NCI-H1048 (cell line): ENCODE results near the gene HPS6.

Experiments used
- DNase-seq: peaks from one replicate; lab custom pipeline; 2025; lab: John Stamatoyannopoulos, UW

HPS6 gene

DNA sequence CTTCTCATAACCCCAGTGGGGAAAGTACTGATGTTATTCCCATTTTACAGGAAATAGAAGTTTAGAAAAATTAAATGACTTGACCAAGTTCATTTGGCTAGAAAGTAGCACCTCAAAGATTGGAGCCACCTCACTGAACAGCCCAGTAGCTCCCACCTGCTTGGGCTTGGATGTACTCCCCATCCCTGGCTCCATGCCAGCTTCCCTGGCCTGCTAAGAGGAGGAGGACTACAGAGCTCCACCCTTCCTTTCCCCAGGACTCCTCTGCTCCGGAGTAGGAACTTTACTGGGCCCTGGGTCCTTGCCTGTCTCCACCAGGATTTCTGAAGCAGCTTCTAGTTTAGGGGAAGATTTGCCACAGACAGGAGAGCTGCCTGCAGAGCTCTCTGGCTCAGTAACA is 3.1 kb downstream of the HPS6 start:
- no peak for DNase-seq

DNA sequence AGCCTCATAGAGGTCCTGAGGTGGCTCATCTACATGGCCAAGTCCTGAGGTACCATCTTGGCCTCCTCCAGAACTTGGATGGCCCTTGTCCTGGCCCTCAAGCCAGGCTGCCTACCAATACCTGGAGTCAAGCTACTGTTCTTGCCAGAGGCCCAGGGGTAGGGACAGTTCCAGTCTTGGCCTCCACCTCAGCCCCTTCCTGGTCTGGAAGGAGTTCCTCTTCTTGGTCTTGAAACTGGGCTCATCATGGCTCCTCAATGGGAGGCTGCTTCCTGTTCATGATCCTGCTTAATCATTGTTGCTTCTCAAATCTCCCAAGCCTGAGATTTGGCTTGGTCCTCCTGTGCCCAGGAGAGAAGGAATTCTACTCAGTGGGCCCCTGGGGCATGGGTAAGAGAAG is 3.9 kb downstream of the HPS6 start:
- DNase-seq = no peak

DNA sequence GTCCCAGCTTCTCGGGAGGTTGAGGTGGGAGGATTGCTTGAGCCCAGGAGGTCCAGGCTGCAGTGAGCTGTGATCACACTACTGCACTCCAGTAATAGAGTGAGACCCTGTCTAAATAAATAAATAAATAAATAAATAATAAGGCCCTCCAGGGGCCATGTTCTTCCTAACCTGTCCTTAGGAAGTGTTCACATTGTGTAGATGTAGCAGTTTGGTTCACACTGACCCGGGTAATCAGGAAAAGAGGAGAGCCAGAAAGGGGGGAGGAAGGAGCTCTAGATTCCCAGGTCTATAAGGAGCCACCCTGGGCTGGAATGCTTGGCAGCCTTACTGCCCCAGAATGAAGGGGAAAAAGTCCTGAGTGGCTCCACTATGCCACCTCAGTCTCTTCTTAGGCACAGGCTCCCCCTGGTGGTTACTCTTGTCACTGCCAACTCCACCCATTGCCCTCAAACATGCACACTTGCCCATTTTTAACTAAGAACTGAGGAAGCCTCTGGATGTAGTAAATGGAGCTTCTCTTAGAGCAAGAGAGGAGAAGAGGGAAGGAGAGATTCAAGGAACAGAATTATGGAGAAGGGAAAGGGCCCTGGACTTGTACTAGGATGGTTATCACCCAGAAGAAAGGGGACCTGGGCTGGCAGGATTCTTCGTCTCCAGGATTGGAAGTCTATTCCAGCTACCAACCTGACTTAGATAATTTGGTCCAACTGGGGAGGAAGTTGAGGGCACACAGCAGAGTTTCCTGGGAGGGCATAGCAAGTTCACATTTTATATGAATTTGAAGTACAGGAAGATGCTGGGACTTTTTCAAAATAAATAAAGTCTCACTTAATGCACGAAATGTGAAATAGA is 7.8 kb downstream of the HPS6 start:
- peak; percentile 57 for DNase-seq

DNA sequence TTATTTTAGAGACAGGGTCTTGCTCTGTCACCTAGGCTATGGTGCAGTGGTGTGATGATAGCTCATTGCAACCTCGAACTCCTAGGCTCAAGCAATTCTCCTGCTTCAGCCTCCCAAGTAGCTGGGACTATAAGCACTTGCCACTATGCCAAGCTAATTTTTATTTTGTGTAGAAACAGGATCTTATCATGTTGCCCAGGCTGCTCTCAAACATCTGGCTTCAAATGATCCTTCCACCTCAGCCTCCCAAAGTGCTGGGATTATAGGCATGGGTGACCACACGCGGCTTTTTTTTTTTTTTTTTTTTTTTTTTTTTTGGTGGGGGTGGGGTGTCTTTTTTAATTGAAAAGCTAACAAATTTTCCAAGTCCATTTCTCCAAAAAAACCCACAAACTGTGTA is 18.4 kb downstream of the HPS6 start:
- no peak for DNase-seq

DNA sequence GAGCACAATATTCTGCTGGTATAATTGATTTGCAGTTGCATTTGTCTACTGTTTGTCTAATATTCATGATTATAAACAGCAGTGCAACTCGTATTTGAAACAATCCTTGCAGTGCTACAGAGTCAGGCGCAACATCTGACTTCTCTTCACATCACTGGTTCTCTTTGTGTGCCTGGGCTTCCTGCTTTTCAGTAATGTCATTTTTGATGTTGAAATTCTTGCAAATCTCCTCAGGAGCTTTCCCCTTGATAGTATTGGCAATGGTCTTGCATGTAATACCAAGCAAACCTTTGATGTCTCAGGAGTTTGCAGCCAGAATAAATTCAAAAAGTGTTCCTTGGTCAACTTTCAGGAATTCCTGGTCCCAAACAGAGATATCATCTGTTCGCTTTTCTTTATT is 20.2 kb downstream of the HPS6 start:
- no peak for DNase-seq

DNA sequence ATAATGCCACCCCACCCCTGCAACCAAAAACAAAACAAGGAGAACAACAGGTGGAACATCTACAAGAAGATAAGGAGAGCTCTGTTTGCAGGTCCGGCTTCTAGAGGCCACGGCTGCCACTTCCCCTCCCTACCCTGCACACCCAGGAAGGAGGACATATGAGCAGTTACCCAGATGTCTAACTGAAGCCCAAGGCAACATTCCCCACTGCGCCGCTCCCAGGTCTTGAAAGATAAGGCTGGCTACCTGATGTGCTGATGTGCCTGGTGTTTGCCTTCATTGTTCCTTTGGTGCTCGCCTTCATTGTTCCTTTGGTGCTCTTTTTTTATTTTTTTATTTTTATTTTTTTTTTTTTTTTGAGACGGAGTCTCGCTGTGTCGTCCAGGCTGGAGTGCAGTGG is 21.0 kb downstream of the HPS6 start:
- no peak for DNase-seq

DNA sequence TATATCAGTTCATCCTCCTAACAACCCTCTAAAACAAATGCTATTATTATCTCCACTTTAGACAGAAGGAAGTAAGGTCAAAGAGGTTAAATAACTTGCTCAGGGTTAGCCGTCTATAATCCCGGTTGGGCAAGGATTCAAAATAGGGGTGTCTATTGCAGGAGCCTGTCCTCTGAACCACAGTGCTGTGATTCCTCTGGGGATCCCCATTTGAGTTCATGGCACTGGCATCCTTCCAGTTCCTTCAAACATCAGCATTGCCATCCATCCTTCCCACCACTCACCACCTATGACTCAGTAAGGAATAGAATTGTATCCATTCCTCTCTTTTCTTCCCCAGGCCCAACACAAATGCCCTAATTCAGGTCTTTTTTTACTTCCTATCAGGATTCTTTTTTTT is 25.6 kb downstream of the HPS6 start:
- DNase-seq = no peak

DNA sequence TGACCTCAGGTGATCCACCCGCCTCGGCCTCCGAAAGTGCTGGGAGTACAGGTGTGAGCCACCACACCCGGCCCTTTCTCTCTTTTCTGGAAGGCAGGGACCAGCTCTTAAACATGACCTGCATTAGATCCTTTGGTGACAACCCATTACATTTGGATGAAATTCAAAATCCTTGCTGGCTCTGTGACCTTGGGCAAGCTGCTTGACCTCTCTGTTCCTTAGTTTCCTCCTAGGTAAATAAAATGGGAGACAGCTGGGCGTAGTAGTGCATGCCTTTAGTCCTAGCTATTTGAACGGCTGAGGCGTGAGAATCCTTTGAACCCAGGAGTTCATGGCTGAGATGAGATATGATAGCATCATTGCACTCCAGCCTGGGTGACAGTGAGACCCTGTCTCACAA is 31.3 kb downstream of the HPS6 start:
- DNase-seq = no peak

DNA sequence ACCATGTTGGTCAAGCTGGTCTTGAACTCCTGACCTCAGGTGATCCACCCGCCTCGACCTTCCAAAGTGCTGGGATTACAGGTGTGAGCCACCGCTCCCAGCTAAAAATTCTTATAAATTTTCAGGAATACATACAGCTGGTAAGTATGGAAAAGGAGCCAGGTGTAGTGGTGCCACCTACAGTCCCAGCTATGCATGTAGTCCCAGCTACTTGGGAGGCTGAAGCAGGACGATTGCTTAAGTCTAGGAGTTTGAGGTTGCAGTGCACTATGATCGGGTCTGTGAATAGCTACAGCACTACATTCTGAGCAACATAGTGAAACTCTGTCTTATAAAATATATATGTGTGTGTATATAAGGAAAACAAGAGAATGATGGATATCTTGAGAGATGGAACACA is 36.0 kb downstream of the HPS6 start:
- DNase-seq = no peak

DNA sequence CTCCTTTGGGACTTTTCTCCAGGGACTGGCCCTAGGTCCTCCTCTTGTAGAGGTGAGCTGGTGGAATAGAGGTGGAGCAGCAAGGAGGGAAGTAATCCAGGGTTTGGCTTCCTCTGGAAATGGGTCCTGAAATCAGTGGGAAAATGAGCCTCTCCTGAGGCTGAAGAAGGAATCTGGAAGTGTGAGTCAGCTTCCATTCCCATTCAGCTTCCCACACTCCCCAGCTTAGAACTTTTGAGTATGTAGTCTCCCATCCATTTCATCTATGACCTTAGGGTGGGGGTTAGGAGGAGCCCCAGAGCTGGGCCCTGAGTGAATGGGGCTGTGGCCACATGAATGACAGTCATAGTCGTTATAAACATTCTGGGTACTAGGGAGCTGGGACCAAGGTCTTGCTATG is 37.3 kb downstream of the HPS6 start:
- DNase-seq = no peak

DNA sequence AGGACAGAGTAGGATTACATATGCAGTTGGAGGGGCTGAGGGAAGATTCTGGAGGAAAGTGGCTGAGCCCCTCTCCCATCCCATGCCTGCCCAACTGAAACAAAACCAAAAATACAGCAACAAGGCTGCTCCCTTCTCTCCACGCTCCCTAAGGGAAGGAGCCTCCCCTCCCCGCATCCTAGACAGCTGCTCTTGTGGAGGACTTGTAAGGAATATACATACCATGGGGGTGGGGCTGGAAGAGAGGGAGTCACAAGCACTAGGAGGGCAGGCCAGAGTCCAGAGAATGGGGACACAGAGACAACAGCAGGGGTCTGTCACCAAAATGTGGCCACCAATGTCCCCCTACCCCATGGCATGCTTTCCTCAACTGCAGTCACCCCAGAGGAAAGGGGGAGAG is 41.8 kb downstream of the HPS6 start:
- no peak for DNase-seq

DNA sequence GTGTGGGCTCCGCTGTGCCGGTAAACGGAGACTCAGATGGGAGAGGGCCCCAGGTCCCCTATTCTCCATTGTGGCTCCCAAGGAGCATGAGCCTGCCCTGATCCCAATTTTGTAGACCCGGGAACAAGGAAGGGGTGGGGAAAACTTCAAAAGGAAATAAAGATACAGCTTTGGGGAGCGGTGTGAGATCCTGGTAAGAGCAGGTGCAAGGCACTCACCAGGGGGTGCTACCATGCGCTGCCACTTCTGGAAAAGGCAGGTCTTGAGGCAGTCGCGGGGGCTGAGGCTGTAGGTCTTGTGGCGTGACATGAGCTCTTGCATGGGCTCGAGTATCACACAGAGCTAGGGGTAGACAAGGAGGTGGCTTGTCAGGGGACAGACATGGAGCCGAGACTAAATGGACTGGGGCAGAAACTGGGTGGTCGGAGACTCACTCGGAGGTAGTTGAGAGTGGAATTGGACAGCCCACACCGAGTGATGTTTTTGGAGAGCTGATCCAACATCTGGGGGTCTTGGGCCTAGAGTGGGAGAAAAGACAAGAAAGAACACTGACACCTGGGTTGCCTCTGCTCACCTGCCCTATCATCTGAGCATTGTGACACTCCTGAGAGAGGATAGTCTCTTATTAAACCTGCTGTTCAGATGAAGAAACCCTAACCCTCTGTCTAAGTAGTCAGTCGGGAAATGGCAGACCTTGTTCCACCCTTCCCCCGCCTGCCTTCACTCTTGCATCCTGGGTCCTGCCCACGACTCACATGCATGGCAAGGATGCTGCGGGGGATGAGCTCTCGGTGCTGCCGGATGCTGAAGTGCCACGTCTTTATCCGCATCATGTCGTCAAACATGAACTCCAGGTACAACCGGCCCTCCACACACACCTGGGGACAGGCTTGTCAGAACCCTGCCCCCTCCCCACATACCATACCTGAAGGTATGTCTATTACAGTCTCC is 44.3 kb downstream of the HPS6 start:
- no peak for DNase-seq

DNA sequence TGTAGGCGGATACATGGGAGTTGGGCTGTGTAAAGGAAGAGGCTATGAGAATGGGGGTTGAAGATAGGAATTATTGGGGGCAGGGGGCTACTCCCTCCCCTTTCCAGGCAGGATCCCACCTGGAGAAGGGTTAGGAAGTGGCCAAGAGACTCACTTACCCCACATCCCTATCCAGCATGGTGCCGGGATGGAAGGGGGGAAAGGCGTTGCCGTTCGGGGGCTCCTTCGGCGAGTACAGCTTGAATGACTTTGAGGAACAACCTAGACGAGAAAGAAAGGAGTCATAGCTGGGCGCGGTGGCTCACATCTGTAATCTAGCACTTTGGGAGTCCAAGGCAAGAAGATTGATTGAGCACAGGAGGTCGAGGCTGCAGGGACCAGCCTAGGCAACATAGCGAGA is 46.1 kb downstream of the HPS6 start:
- DNase-seq = no peak

DNA sequence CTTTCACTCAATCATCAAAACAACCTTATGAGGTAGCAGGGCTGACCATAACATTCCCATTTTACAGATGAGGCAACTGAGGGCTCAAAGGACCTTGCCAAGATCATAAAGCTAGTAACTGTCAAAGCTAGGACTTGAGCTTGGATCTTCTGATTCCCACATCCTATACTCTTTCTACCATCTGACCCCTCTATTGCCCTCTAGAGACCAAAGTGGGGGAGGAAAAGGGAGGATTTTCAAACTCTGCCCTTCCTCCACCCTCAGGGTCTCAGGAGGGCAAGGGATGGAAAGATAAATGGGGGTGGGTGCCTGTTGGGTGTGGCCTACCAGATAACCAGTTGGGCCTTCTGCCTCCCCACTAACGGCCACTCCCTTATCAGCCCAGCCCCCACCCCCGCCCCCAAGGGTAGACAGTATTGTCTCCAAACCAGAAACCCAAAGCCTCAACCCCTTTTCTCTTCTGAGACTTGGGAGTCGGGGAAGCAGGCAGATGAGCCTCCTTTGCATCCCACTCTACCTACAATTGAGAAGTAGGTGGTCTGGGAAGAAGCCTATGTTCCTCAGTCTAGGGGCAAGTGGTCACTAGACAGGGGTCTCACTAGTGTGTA is 47.2 kb downstream of the HPS6 start:
- no peak for DNase-seq

DNA sequence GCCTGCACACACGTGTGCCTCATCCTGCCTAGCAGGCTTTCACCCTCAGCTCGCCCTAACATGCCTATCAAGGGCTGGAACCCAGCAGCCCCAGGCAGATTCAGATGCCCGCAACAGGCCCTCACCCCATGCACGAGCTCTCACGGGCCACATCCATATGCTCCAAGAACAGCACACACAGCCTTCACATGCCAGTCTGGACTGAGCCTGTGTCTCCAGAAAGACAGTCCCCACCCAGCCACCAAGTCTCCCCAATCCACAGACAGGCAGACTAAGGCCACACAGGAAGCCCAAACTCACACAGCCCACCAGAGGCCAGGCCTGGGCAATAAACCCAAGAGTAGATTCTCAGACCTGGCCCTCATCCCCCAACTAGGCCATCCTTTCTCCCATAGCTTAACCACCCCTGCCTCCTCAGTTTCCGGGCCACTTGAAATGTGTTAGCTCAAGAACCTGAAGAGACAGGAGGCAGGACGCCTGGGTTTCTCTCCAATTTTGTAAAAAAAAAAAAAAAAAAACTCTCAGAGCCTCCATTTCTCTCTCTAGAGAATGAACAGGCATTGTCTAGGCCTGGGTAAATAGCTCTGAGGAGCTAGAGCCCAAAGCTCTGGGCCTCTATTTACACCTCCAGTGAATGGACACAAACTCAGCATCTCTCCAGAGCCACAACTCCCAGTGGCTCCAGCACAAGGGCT is 48.3 kb downstream of the HPS6 start:
- no peak for DNase-seq

DNA sequence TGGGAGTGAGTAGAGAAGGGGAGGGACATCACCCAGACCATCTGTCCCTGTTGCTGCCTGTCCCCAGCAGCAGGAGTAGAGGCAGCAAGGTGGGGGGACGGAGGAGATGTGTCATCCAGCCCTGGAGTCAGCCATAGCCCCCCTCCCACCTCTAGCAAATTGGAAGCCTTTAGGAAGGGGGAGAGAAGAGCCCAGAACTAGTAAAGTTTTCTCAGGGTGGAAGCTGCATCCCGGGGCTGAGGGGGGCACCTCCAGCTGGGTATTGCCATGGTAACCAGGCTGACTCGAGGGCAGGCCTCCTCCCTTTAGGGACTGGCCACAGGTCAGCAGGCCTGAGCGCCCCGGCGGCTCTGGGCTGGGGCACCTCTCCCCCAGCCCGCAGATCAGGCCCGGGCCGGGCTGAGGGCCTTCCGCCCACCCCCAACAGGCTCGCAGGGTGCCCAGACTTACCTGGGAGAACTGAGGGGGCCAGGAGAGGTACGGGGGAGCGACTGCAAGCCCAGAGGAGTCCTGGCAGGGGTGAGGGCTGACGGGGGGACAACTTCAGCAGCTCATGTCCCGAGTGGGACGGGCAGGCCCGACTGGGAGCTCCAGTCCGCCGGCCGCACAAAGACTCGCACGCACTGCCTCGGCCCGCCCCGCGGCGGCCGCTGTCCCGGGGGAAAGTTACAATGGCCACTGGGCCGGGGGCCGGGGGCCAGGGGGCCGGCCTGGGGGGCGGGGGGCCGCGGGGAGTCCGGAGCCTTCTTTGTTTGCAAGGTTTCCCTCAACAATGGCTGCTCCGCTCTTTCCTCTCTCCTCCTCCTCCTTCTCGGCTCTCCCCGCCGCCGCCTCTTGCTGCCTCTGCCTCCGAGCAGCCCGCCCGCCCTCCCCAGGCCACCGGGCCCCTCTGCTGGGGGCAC is 49.1 kb downstream of the HPS6 start:
- DNase-seq = no peak

DNA sequence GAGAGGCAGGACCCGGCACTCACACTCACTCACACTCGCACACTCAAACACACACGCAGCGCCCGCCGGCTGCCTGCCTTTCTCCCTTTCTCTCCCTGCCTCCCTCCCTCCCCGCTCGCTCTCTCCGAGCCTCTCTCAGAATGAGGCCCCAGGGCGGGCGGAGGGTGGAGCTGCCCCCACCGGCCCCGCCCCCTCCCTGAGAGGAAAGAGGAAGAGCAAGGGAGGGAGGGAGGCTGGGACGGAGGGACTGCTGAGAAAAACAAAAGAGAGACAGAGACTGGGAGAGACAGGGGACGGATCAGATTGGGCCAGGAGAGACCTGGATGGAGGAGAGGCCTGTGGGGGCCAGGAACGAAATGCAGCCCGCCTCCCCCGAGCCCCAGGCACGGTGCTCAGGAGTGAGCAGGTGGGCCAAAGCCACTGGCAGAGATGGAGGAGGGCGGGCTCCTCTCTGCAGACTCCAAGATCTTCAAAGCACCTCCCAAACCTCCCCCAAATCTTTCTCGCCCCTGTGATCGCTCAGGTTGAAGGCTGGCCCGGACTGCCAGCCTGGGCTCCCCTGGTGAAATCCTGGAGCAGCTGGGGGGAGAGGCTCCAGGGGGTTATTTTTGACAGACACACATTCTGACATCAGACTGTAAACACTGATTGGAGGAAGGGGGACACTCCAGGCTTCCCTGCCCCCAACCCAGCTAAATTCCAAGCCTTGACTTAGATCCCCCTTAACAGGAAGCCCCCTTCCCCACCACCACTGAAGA is 49.9 kb downstream of the HPS6 start:
- DNase-seq = peak; percentile 75

DNA sequence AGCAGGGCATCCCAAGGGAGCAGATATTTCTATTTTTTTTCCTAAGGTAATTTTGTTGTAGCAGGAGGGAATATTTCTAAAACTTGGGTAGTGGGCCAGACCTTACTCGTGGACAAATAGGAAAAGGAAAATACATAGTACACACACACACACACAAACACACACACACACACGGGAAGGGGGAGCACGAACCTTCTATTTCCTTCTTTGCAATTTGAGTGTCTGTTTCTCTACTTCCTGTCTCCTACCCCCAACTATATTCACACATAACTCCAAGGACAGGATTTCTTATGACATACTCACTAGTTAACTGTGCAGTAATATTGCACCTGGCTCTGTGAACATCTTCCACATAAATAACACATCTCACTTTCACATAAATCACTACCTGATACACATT is 50.6 kb downstream of the HPS6 start:
- no peak for DNase-seq

DNA sequence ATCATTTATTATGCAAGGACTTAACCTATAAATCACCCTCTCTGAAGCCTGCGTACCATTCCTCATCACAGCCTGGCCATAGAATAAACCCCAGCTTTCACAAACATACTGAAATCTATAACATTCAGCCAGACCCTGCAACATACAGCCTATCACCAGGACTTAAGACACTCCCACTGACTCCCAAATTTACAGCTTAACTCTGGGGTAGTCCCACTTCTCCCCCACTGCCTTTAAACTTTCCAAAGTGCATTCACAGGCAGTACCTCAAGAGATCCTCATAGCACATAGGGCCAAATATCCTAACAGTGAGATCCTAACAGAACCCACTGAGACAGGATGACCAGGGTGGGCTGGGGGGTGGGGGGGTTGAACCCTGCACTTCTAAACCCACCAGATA is 51.5 kb downstream of the HPS6 start:
- no peak for DNase-seq
